HG03159 (cell line): Measurements from ENCODE around the gene EPB41L2.

Experiments used
- ATAC-seq: cut with Tn5 transposase; IDR thresholded peaks from one replicate; pipeline ENCODE4 v1.9.1; 2021; ENCODE audit warnings: mild to moderate bottlenecking, moderate library complexity; ENCODE audit not compliant: unreplicated experiment

Gene EPB41L2

GRCh38 chr6:130847001-130847910, 215.8 kb downstream of the EPB41L2 start:
- no peak for ATAC-seq

DNA sequence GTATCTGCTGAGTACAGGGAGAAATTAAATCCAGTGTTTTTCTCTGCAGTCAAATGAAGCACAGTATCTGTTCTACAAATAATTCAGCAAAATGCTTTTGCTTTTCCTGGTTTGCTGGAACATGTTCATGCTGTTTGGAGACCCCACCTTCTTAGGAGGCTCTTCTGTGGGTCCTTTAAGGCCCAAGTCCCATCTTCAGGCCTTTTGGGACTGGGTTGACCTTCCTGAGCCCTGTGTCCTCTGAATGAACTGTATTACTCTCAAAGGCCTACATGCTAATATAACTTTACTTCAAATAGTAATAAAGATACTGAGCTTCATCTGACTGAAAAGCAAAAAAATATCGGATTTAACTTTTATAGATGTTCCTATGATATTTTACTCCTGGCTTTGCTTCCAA, 216.5 kb downstream of the EPB41L2 start:
- ATAC-seq, result no peak

- peak; percentile 71 for ATAC-seq
These were observed 219.3 kb downstream of the EPB41L2 start for GRCh38 chr6:130843575-130844320.

DNA sequence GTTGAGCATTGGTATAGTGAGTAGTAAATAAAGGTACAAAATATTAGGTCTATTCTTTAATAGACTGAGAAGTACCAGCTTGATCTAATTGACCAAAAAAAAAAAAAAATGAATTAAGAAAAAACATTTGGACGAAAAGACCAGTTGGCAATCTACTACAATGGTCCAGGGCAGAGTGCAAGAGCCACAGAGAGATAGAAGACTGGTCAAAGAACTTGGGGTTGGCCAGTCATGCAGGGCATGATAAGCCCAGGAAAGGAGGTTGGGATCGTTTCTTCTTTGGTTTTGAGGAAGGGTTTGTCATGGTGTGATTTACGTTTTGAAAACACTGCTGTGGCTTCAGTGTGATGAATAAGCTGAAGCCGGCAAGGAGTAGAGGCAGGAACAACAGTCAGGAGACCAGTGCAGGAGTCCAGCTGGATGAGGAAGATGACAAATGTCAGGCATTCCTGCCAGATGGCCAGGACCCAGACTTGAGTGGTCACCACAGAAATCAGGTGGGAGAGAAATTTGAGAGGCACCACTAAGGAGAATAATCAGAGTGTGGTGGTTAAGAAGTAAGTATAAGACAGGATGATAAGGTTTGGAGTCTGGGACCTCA, 221.8 kb downstream of the EPB41L2 start:
- no peak for ATAC-seq

DNA sequence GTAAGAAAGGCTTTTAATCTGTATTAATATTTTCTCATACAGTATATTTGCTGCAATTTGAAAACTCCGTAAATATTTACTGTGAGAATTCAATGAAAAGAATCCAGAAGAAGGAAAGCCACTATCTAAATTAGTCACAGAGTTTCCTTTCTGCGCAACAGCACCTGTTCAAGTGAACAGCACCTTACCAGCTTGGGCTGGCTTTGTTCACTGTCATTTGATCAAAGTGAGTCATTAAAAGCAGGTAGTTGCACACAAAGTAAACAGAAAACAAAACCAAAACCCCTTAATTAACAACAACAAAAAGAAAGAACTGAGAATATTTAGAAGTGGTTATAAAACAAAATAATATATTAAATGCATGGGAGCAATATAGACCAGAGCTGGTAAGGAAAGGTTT, 223.0 kb downstream of the EPB41L2 start:
- no peak for ATAC-seq

DNA sequence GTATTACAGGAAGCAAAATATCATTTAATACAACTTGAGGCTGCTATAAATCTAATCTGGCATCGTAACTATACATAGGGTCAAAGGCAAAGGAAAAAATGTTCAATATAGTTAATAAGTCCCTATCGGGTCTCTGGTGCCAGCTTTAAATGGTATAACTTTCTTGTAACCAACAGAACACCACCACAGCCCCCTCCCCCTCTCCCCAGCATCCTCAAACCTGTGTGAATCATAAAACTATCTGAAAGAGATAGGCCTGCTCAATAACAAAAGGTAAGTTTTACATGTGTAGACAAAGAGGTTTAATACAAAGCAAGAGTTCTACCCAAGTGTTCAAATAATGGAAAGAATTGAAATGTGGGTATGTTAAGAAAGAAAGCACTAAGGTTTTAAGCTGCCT, 223.7 kb downstream of the EPB41L2 start:
- no peak for ATAC-seq

DNA sequence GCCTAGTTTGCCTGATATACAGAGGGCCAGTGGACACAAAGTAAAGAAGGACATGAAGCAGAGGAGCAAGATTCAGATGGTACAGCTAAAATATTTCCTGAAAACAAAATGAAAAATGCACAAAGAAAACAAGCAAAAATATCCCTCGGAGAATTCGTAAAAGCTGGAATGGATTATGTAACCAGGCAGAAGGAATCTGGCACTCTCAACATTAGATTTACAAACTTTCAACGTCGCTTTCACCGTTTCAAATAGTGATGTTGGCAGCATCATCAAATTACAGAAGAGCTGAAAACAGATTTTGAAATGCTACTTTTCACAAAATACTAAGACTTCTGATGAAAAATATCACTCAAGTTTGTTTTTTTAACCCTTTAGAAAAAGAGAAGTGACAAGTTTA, 224.1 kb downstream of the EPB41L2 start:
- no peak for ATAC-seq

GRCh38 chr6:130838250-130838860, 224.7 kb downstream of the EPB41L2 start:
- no peak for ATAC-seq

DNA sequence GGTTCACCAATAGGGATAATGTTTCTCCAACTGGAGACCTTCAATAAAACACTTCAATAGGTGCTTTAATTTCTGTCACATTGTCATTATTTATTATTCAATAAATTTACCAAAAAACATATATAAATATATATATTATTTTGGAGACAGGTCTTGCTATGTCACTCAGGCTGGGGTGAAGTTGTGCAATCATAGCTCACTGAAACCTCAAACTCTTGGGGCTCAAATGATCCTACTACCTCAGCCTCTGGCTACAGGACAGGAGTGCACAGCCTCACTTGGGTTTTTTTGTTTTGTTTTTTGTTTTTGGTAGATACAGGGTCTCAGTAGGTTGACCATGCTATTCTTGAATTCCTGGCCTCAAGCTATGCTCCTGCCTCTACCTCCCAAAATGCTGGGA, 226.0 kb downstream of the EPB41L2 start:
- ATAC-seq, result no peak

- ATAC-seq, result no peak
These were observed 226.9 kb downstream of the EPB41L2 start for GRCh38 chr6:130836055-130836640.

GRCh38 chr6:130834482-130835251, 228.4 kb downstream of the EPB41L2 start:
- no peak for ATAC-seq

DNA sequence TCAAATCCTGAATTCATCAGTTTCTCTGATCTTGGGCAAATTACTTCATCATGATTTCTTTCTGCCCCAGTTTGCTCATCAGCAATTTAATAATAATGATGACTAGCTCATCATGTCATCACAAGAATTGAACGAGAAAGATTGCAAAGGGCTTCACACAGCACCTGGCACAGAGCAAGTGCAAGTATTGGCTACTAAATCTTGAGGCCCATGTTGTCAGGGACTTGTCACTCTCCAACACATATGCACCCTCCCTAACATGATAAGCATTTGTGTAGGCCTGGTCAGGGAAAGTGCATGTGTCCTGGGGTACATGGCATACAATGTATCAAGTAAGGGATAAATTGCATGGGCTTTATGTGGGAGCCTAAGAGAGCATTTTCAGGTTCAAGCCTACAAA, 229.5 kb downstream of the EPB41L2 start:
- ATAC-seq, result no peak

DNA sequence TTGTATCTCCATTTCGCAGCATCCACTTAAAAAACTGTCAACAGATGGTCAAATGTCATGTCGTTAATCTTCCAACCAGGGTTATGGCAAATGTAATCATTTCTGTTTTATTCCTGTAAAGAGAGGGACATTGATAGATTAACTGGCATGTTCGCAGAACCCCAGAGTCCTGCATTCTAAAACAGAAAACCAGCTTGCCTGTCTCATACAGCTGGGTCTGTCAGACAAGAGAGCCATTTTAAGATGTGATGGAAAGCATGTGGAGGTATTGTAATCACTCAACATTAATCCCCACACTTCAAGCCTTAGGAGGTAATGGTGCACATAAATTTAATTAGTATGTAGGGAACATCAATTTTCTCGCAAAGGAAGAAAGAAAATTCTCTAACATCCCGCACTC, 231.4 kb downstream of the EPB41L2 start:
- ATAC-seq, result no peak

- no peak for ATAC-seq
These were observed 233.6 kb downstream of the EPB41L2 start for GRCh38 chr6:130829333-130829910.

- ATAC-seq, result no peak
These were observed 235.5 kb downstream of the EPB41L2 start, which contains the start of gene SMLR1 for GRCh38 chr6:130827247-130828149. SMLR1 (plus strand) TSS chr6:130827406; CDS start chr6:130827414, 8 bp downstream.

GRCh38 chr6:130826442-130827246, 236.4 kb downstream of the EPB41L2 start:
- ATAC-seq, result no peak

DNA sequence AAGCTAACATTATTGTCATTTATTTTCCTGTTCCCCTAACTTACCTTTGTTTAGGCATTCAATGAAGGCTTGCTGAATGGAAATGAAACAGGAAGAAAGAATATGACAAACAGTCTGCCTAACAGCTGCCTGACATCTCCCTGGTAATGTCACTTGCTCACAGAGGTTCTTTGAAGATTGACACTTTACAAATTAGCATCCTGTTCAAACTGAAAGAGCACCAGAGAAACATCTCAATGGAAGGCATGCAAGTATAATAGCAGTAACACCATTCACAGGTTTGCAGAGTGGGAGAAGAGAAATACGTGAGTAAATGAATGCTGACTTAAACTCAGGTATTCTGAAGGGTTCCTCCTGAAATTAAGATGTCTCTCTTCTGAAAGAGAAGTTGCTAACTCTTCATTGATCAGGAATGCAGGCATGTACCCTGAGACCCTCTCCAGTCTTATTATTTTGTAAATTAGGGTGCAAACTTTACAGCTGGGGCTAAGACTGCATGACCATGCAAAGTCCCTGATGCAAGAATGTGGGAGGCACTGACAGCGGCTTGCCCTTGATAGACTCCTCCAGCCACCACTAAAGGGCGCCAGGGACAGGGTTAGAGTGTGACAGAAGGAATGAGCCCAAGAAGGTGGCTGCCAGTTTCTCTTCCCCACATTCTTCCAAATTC, 237.1 kb downstream of the EPB41L2 start:
- ATAC-seq, result peak; percentile 66
